ENCODE results near the gene SAA2. TPM values are rescaled to one million over a fixed set of nuclear protein-coding genes. Genes with fewer than 3 reads are reported as not detected.
"Not testable (repeated sequence)": the region's sequence is repeated elsewhere in the genome, so short reads cannot be mapped to it uniquely, and the experiment has no call there.

The SAA2 gene
- under 1 TPM in 1 of 3 donors, not detected in 2; 0.15 TPM for polyA plus RNA-seq (ENCODE audit: insufficient read length in 3 of 3)

DNA sequence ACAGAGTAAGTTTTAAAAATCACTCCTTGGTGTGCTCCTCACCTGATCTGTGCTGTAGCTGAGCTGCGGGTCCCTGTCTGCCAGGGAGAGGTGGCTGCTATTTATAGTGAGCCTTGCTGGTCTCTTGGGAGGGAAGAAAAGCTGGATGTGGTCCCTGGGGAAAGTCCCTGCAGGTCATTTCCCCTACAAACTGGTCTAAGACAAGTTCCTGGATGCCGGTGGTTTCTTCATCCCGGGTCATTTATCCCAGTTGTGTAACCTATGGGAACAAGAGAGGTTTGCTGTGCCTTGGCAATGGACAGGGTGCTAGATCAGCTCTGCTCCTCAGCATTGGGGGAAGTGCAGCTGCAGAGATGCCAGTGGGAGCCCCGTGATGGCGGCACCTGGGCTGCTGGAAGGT, at the start of gene SAA2:
TSS of gene SAA2 (minus strand) at position 108 of the 400 bp plus-strand sequence. CDS start 657 bp downstream, outside the sequence.
- DNase-seq (ENCODE audit: low read depth in 3 of 3, low spot score in 2 of 3): no peak

DNA sequence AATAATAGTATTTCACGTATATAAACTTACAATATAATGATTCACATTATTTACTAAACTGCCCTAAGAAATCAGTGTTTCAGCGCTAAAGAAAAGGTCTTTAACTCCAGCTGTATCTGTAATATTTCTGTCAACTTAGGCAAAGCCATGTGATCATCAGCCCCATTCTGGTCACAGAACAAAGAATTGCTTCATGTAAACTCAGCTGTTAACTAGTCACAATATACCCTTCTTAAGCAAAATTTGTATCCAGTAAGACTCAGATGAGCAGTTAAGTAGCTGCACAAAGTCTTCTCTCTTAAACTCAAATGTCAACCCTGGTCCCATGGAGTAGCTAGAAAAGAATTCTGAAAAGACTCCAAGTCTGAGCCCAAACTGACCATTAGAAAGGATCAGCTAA, 46.8 kb upstream of the SAA2 start:
- no peak for DNase-seq (ENCODE audit: low read depth in 3 of 3, low spot score in 2 of 3)

DNA sequence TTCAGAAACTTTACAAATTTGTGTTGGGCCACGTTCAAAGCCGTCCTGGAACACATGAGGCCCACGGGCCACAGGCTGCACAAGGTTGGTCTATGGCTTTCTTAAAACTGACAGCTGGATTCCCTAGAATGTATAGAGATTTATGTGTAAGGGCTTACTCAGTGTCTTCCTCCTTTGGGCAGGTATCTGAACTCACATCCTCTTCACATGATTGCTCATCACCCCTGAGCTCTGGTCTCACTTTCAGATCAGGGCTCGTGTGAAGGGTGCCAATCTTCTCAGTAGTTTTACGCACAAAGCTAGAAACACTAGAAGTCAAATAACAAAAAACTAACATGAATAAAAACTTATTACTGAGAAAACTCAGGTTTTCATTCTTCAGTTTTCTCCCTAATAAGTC, 46.4 kb upstream of the SAA2 start:
- no peak for DNase-seq (ENCODE audit: low read depth in 3 of 3, low spot score in 2 of 3)

DNA sequence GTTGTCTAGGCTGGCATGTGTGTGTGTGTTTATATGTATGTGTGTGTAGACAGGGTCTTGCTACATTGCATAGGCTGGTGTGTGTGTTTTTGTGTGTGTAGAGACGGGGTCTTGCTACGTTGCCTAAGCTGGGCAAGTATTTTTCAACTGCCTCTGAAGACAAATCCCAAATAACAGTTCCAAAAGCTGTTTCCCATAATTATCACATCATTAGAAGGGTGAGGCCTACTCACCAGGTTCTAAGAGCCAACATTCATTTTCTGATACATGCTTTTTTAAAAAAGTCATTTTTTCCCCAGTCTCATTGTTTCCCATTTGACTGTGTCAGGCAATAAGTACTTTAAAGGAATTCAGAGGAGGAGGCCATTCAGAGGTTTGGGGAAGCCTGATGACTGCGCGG, 40.4 kb upstream of the SAA2 start:
- DNase-seq (ENCODE audit: low read depth in 3 of 3, low spot score in 2 of 3): no peak

DNA sequence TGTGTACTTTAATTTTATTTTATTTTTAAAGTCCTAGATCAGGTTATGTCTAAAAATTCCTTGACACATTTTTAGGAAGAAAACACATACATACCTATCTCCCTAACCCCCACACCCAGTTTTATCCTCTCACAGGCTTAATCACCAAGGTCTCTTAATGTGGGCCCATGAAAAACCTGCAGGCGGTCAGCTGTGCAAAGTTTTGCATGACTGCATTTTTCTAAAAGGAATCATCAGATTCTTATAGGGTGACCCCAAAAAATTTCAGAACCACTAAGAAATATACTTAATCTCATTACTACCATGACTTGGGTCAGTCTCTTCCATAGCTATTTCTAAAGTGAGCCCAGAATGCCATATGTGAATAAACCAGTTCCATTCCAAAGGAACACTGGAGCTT, 37.4 kb upstream of the SAA2 start:
- no peak for DNase-seq (ENCODE audit: low read depth in 3 of 3, low spot score in 2 of 3)

DNA sequence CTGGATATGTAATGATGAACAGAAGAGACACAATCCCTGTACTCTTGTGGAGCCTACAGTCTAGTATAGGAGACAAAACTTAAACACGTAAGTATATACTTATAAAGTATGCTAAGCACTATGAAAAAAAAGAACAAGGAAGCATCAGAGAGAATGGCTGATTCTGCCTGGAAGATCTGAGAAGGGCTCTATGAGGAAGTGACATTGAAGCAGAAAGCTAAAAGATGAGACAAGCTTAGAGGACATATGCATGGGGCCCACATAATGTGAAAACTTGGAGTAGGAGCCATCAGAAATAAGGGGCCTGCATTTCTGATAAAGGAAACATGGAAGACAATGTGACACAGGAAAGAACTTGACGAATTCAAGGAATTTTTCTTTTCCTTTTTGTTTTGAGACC, 34.2 kb upstream of the SAA2 start:
- no peak for DNase-seq (ENCODE audit: low read depth in 3 of 3, low spot score in 2 of 3)

DNA sequence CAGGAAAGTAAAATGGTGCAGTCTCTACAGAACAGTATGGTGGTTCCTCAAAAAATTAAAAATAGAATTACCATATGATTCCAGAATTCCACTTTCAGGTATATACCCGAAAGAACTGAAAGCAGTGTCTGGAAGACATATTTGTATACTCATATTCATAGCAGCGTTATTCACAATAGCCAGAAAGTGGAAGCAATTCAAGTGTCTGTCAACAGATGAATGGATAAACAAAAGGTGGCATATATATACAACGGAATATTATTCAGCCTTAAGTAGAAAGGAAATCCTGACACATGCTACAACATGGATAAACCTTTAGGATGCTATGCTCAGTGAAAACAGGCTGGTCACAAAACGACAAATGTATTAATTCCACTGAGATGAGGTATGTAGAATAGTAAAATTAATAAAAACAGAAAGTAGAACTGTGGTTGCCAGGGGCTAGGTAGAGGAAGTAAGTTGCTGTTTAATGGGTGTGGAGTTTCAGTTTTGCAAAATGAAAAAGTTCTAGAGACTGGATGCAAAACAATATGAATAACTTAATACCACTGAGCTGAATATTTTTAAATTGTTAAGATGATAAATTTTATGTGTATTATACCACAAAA, 32.1 kb upstream of the SAA2 start:
- DNase-seq (ENCODE audit: low read depth in 3 of 3, low spot score in 2 of 3): no peak

DNA sequence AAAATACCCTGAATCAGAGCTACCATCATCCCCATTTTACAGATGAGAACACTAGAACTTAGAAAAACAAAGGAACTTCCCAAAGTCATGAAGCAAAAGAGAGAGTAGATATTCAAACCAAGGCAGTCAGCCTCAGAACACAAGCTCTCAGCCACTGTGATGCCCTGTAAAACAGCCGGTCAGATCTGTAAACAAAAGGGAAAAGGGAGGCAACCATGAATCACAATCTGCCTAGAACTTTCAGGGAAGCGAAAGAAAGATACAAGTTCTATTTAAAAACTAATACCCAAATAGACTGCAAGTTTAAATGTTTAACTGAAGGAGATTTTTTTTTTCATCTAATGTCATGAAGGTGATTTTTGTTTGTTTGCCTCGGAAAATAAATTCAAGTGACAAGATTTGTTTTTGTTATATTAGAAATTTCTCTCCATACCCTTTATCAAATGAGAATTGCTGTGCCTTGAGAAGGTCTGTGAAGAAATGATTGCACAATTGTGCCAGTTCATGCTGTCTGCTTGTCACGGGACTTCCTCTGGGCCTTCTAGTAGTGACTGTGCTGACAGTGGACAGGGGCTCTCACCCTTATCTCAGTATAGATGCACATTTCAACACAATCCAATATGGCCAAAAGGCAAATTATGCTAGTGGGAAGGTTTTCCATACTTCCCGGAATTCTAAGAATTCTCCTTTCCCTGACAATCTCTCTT, 29.2 kb upstream of the SAA2 start:
- DNase-seq (ENCODE audit: low read depth in 3 of 3, low spot score in 2 of 3): no peak

DNA sequence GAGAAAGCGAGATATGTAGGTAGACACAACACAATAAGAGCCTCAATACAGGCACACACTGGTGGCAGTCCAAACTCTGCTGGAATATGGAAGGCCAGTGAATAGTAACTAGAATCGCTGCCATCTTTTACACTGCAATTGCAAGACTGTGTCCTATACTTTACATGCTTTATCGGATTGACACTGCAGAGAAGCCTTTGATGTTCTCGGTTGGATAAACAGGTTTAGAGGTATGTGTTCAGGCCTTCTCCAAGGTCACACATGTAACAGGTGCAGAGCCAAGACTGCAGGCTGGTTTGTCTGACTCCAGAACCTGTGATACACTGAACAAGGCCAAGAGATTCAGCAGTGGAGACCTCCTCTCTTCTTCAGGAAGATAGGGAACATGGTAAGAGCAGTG, 22.7 kb upstream of the SAA2 start:
- no peak for DNase-seq (ENCODE audit: low read depth in 3 of 3, low spot score in 2 of 3)

DNA sequence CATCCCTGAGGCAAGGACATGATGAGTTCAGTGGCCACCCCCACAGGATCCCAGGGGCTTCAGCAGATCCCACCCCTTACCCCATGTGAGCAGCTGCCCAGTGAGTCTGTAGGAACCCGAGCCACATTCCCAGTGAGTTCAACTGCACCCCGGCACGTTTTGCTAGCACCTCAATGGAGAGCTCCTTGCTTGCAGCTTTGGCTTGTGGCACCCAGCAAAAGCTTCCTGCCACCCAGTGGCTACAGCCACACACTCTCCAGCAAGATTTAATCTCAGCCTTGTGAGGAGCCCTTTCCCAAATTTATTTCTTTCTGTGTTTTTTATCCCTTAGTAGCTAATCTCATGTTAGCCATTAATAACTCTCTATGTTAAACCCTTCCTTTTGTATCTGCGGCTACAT, 21.6 kb upstream of the SAA2 start:
- DNase-seq (ENCODE audit: low read depth in 3 of 3, low spot score in 2 of 3): no peak

DNA sequence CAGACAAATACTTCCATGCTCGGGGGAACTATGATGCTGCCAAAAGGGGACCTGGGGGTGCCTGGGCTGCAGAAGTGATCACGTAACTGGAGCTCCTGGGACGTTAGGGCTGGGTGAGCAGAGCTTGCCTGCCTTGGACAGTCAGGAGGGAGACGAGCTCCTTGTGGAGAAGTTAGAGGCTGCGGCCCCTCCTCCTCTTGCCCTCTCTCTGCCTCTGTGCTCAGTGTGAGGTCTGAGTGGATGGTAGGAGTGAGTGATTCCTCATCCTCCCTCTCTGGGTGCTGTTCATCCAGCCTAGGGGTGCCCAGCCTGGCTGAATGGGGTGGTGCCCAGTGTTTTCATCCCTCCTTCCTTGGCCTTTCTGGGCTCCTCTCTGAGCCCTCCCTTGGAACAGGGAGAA, 20.8 kb upstream of the SAA2 start:
- not testable (repeated sequence) for DNase-seq (ENCODE audit: low read depth in 3 of 3, low spot score in 2 of 3)

DNA sequence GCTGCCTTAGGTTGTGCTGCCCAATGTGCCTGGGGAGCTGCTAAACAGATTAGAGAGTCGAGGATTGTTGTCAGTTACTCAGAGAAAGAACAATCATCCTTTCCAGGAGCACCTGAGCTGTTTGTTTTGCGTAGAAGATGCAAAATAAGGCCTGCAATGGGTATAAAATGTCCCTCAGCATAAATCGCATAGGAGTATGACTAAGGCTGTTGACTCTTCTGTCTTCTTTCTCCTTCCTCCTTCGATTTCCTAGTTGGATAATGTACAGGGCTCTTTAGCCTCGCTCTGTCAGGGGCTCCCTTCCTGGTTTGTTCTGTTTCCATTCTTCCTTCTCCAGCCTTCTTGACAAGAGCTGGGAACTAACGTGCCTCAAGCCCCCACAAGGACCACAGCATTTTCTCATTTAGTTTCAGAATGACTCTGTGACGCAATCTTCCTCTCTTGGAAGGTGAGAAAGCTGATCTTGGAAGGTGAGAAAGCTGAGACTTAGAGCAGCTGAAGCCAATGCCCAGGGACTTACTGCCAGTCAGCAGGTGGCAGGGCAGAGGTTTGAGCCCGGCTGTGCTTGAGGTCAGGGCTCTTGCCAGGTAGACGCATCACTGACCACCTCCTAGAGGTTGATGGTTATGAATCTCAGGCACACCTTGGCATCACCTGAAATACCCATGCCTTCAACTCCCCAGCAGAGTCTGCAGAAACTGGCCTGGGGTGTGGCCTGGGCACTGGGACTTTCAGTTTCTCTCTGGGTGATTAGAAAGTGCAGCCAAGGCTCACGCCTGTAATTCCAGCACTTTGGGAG, 19.1 kb upstream of the SAA2 start:
- DNase-seq (ENCODE audit: low read depth in 3 of 3, low spot score in 2 of 3): not testable (repeated sequence)

DNA sequence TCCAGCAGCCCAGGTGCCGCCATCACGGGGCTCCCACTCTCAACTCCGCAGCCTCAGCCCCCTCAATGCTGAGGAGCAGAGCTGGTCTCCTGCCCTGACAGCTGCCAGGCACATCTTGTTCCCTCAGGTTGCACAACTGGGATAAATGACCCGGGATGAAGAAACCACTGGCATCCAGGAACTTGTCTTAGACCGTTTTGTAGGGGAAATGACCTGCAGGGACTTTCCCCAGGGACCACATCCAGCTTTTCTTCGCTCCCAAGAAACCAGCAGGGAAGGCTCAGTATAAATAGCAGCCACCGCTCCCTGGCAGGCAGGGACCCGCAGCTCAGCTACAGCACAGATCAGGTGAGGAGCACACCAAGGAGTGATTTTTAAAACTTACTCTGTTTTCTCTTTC, 17.5 kb upstream of the SAA2 start, which contains the start of gene SAA1:
TSS of gene SAA1 (plus strand) at position 316 of the 400 bp plus-strand sequence. CDS start 624 bp downstream, outside the sequence.
- DNase-seq (ENCODE audit: low read depth in 3 of 3, low spot score in 2 of 3): no peak

DNA sequence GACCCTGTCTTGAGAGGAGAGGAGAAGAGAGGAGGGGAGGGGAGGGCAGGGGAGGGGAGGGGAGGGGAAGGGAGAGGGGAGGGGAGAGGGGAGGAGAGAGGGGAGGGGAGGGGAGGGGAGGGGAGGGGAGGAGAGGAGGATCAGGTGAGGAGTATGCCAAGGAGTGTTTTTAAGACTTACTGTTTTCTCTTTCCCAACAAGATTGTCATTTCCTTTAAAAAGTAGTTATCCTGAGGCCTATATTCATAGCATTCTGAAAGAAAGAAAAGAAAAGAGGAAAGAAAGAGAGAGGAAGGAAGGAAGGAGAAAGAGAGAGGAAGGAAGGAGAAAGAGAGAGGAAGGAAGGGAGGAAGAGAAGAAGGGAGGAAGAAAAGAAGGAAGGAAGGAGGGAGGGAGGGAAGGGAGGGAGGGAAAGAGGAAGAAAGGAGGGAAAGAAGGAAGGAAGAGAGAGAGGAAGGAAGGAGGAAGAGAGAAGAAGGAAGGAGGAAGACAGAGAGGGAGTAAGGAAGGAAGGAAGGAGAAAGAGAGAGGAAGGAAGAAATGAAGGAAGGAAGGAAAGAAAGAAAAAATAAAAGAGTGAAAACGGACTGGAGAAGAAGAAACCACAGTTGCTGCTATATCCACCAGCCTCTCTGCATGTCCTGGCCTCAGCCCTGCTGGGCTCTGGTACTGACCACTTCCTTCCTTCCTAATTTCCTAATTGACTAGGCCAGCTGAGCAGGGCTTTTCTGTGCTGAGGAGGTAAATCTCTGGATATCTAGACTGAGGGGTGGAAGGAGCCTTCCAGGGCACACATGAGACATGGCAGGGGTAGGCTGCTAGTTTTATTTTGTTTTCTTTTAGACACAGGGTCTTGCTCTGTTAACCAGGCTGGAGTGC, 16.4 kb upstream of the SAA2 start:
- DNase-seq (ENCODE audit: low read depth in 3 of 3, low spot score in 2 of 3): no peak

DNA sequence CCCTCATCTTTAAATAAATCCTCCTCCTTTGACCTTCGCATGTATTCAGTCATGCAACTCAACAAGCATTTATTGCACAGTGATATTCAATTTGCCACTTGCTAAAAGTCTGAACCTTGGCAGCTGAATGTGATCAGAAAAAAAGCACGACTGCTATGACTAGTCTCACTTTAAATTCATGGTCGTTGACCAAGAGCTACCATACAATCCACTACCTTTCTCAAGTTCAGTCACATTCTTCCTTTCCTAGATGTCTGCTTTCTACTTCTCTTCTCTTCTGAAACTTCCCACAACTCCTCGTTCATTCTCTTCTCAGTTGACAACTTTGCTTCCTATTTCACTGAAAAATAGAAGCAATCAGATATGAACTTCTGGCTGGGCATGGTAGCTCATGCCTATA, 15.6 kb upstream of the SAA2 start:
- no peak for DNase-seq (ENCODE audit: low read depth in 3 of 3, low spot score in 2 of 3)

DNA sequence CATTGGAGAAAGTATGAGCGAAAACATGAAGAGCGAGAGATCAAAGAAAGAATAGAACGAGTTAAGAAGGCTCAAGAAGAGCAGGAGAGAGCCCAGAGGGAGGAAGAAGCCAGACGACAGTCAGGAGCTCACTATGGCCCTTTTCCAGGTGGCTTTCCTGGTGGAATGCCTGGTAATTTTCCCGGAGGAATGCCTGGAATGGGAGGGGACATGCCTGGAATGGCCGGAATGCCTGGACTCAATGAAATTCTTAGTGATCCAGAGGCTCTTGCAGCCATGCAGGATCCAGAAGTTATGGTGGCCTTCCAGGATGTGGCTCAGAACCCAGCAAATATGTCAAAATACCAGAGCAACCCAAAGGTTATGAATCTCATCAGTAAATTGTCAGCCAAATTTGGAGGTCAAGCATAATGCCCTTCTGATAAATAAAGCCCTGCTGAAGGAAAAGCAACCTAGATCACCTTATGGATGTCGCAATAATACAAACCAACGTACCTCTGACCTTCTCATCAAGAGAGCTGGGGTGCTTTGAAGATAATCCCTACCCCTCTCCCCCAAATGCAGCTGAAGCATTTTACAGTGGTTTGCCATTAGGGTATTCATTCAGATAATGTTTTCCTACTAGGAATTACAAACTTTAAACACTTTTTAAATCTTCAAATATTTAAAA, 14.3 kb upstream of the SAA2 start:
- DNase-seq (ENCODE audit: low read depth in 3 of 3, low spot score in 2 of 3): not testable (repeated sequence)

DNA sequence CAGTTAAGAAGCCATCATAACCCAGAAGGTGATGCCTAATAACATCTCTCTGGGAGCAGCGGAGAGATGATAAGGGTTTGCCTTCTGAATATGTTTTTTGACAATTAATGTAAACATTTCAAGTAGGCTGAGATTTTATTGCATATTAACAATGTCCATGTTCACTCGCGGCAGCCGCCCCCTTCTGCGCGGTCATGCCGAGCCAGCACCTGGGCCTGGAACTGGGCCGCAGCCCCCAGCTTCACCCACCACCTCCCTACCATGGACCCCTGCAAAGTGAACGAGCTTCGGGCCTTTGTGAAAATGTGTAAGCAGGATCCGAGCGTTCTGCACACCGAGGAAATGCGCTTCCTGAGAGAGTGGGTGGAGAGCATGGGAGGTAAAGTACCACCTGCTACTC, 13.3 kb upstream of the SAA2 start:
- DNase-seq (ENCODE audit: low read depth in 3 of 3, low spot score in 2 of 3): no peak

DNA sequence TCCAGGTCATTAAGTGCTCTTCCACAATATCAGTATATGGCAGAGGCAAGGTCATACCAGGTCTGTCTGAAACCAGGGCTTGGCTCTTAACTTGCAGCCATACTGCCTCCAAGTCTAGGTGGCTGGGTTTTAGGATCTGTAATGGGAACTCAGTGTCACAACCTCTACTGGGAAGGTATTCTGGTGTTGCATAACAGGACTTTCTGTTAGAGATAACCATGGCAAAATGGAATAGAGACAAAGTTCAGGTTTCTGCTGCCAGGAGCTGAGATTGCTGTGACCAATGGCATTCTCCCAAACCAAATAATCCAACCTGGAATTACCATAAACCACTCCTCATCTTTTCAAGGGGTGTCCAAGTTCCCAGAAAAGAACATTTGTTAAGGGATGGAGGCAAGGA, 10.8 kb upstream of the SAA2 start:
- no peak for DNase-seq (ENCODE audit: low read depth in 3 of 3, low spot score in 2 of 3)

DNA sequence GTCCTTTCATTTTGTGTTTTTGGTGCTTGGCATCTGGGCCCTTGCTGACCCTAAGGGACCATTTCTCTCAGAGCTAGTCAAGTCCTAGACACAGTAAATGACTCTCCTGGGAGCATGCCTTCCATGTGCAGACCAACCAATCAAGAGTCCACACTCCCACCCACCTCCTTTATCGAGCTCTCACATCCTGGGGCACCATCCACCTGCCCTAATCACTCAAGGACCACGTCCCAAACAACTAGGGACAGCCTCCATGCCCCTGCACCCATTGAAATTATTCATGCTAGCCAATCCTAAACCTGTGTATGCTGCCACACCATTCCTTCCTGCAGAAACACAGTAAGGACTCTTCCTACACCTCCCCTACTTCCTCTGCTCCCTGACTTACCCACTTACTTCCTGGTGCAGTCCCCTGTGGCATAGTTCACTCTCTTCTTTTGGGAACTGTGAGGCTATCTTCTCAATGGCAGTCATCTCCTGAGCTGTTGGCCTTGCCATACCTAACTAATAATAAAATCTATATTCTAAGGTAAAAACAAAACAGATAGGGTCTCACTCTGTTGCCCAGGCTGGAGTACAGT, 6.4 kb upstream of the SAA2 start:
- DNase-seq (ENCODE audit: low read depth in 3 of 3, low spot score in 2 of 3): no peak

Data from right renal cortex interstitium (tissue), 3 donors.